Measurements from ENCODE around the gene ABCF2.

Gene ABCF2

DNA sequence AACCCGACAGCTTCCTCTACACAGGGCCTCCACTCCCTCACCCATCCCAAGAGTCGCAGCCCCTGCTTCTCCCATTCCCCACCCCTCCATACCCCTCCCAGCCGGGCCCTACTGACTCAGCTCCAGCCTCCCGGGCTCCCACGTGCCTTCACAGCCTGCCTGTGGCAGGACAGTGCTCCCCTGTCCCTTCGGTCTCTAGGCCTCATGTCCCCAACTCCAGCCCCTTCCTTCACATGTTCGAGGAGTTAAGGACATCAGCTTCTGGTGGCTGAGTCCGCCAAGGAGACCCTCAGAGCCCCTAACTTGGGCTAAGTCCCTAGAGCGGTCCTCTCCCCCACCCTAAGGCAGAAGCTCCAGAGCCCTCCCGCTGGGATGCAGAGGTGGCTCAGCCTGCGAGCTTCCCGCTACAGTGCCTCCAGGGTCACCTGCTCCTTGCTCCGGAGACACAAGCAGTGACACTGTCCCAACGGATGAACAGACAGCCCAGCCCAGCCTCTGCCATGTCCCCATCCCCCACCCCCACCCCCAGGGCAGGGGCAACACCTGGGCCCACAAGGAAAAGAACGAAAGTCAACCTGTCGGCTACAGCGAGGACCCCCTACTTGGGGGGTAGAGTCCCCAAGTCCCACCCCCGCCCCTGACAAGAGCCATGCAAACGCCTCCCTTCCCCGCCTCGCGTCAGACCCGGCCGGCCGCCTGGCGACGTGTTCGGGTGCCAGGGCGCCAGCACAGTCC, 20.8 kb upstream of the ABCF2 start:
- TF ChIP-seq, protein P1, sequence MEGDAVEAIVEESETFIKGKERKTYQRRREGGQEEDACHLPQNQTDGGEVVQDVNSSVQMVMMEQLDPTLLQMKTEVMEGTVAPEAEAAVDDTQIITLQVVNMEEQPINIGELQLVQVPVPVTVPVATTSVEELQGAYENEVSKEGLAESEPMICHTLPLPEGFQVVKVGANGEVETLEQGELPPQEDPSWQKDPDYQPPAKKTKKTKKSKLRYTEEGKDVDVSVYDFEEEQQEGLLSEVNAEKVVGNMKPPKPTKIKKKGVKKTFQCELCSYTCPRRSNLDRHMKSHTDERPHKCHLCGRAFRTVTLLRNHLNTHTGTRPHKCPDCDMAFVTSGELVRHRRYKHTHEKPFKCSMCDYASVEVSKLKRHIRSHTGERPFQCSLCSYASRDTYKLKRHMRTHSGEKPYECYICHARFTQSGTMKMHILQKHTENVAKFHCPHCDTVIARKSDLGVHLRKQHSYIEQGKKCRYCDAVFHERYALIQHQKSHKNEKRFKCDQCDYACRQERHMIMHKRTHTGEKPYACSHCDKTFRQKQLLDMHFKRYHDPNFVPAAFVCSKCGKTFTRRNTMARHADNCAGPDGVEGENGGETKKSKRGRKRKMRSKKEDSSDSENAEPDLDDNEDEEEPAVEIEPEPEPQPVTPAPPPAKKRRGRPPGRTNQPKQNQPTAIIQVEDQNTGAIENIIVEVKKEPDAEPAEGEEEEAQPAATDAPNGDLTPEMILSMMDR (IDR thresholded peaks at IDR 0.05), result no peak

DNA sequence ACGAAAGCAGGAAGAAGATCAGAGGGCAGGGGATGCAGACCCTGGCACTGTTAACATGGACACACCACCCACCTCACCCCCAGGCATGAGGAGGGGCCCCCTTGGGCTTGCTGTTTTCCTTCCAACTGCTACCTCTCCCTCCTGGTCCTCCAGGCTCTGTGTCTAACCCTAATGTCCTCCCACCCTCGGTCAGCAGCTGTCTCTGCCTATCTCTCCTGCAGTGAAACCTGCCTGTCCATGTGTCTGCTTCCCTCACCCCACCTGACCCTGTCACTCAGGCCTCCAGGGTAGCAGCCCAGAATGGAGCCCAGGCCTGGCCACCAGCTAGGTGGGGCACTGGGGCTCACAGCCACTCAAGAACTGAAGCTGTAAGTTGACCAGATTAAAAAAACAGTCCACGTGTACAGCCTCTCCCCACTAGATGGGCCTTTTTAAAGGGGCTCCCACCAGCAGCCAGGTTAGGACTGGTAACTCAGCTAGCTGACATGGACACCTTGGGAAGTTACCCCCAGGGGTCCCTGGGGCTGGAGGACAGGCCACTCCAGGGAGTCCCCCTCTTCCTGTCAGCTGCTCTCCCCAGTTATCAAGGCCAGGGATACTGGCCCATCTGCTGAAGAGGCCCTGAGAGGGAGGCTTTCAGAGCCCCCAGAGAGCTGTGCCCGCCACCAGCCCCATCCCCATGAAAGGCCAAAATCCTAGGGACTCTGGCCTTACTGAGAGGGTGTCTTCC, 20.0 kb upstream of the ABCF2 start:
- TF ChIP-seq, protein P1 (IDR thresholded peaks at IDR 0.05), result no peak

DNA sequence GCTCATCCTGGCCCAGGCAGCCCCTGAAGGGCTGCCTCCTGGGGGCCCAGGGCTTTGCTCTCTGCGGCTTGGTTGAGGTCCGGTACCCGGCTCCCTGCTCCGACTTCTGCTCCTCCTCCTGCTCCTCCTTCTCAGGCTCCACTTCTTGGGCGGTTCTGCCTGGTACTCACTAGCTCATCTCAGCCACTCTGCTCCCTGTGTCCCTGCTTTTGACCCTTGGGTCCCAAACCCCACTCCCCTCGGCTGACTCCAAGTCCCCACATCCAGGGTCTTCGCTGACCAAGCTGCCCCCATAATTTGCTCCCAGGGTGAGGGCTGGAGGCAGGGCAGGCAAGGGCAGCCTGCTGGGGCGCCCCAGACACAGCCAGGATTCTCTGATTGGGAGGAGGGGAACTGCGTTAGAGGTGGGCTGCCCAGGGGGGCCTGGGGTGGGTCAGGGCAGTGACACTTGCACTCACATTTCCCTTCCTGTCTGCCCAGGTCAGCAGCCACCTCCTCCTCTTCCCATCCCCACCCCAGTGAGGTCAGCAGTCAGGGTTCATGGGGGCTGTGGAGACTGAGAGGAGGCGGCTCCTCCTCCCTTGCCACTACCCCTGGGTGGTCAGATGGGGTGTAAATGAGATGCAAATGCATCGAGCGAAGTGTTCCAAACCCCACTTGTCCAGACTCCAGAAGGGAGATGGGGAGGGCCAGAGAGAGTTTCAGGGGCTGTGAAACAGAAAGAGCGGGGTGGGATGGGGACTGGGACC, 19.3 kb upstream of the ABCF2 start:
- TF ChIP-seq, protein P1 (IDR thresholded peaks at IDR 0.05), result no peak

DNA sequence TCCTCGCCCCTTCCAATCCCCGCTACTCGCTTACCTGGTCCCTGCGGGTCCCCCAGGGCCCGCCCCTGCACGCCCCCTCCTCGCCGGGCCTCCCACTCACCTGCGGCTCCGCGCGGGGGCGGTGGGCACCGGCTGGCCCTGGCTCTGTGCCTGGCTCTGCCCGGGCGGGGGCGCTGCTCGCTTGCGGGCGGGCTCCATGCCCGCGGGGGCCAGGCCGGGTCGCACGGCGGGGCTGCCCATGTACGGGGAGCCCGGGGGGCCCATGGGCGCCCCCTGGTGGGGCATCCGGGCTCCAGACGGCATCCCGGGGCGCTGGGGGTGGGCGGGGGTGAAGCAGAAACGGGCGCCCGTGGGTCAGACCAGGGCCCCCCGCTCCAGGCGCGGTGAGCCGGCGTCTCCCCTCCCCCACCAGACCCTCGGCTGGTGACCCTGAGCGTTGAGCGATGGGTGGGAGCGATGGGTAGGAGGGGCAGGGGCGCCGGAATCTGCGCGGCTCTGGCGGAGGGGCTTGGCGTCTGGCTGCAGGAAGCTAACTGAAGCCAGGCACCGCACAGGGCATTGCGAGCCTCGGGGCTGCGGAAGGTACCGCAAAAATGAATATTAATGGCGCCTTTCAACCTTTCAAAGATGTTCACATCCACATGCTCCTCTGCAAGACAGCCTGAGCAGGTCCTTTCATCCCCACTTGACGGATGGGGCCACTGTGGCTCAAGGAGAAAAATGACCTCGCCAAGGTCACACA, 18.5 kb upstream of the ABCF2 start:
- TF ChIP-seq, protein P1 (IDR thresholded peaks at IDR 0.05), result peak; percentile 64

DNA sequence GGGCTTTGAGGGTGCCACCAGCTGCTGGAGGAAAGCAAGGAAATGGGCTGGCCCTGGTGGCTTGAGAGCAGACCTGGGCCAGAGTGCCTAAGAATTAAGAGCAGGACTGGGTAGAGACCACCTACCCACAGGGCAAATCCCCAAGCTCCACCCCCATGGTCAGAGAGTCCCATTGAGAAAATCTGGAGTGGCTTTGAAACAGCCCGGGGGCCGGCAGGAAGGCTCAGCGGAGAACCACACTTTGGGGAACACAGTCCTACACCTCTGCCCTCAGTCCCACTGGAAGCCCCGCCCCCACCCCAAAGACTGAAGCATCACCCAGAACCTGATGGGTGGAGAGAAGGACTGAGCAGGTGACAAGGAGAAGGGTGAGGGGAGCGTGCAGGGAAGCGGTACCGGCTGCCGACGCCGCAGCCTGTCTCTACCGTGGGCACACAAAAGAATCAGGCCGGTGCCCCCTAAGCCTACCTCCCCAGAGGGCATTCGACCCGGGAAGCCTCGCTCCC, 17.9 kb upstream of the ABCF2 start:
- TF ChIP-seq, protein P1 (IDR thresholded peaks at IDR 0.05), result no peak

DNA sequence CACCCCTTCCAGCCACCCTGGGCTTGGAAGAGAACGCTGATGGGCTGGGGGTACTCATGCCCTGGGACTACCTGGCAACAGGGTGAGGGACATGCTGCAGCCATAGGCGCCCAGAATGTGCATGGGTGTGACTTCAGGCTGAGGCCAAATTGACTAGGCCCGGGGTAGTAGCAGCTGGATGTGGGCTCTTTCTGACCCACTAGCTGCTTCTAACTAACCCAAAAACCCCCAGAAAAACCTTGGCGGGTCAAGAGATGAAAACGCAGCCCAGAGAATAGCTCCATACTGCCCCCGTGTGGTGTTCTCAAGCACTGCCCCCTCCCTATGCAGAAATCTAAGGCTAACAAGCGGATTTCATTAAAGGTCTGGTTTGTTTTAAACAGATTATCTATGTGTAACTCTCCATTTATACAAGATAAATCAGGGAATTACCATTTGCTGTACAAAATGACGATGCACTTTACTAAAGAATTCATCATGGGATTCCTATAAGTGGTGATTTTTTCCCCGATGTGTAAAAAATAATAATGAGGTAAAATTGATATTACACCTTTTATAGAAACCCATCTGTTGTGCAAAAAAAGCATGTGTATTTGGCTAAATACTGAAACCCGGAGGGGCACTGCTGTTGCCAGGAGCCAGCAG, 17.3 kb upstream of the ABCF2 start:
- TF ChIP-seq, protein P1 (IDR thresholded peaks at IDR 0.05), result peak; percentile 92

Data from LNCAP (cell line).